GM12891 (cell line): ENCODE results near the gene NCAPH2.

Experiments used
- POLR2A ChIP-seq: IDR thresholded peaks from 2 replicates; pipeline ENCODE4 v1.6.1; 2011; ENCODE audit warnings: low read depth, low read length, control low read depth
- POLR2AphosphoS5 ChIP-seq: IDR thresholded peaks from 2 replicates; pipeline ENCODE4 v1.6.1; 2011; ENCODE audit warnings: low read depth, low read length, control low read depth
- SPI1 ChIP-seq: IDR thresholded peaks from 2 replicates; pipeline ENCODE4 v1.6.1; 2011; ENCODE audit warnings: low read depth, low read length, control low read depth

GRCh38 chr22:50536226-50536625 lies 28.2 kb downstream of the NCAPH2 start:
- TF ChIP-seq SPI1, result no peak
- no peak for TF ChIP-seq POLR2AphosphoS5
- TF ChIP-seq POLR2A, result no peak
